NCI-H446 (cell line): ENCODE results near the gene FTL.
A peak's percentile ranks its signal among the peaks of the same experiment; 100 is the strongest.

Experiments used
- DNase-seq, 2 experiments: peaks; one replicate each; lab custom pipeline; 2025; lab: John Stamatoyannopoulos, UW

The FTL gene

DNA sequence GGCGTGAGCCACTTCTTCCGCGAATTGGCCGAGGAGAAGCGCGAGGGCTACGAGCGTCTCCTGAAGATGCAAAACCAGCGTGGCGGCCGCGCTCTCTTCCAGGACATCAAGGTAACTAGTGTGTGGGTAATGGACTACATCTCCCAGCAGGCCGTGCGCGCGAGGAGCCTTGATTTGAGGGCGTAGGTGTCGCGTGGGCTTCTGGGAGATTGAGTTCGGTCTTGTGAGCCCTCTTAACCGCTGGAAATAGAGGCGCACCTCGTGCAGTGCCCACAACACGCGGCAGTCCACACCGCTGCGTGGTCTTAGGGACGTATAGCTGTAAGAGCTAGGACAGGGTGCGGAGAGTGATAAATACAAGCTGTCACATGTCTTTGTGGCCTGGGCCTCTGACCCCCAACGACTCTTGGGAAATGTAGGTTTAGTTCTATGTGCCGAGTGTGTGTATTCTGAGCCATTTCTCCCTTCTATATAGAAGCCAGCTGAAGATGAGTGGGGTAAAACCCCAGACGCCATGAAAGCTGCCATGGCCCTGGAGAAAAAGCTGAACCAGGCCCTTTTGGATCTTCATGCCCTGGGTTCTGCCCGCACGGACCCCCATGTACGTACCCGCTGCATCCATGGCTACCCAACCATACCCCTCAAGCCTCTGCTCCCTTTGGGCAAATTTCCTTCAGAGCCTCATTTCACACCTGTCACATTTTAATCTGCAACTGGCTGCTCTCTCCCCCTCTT, 864 bp downstream of the FTL start:
- peak; percentile 88 to 91 for DNase-seq

DNA sequence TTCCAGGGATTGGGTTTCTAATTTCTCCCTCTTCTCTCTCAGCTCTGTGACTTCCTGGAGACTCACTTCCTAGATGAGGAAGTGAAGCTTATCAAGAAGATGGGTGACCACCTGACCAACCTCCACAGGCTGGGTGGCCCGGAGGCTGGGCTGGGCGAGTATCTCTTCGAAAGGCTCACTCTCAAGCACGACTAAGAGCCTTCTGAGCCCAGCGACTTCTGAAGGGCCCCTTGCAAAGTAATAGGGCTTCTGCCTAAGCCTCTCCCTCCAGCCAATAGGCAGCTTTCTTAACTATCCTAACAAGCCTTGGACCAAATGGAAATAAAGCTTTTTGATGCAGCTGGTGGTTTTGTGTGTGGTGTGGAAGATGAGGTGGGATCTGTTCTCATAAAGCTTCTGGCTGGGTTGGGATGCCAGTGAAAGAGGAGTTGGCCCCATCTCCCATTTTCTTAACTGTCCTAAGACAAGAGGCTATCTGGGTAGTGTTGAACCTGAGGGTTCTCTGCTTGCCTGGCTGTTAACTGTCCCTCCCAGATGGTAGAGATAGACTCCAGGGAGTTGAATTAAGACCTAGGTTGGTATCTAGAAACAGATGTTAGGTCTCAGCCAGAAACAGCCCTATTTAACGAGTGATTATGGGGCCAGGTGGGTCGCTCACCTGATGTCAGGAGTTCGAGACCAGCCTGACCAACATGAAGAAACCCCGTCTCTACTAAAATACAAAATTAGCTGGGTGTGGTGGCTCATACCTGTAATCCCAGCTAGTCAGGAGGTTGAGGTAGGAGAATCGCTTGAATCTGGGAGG, 1.6 kb downstream of the FTL start:
- no peak for DNase-seq

DNA sequence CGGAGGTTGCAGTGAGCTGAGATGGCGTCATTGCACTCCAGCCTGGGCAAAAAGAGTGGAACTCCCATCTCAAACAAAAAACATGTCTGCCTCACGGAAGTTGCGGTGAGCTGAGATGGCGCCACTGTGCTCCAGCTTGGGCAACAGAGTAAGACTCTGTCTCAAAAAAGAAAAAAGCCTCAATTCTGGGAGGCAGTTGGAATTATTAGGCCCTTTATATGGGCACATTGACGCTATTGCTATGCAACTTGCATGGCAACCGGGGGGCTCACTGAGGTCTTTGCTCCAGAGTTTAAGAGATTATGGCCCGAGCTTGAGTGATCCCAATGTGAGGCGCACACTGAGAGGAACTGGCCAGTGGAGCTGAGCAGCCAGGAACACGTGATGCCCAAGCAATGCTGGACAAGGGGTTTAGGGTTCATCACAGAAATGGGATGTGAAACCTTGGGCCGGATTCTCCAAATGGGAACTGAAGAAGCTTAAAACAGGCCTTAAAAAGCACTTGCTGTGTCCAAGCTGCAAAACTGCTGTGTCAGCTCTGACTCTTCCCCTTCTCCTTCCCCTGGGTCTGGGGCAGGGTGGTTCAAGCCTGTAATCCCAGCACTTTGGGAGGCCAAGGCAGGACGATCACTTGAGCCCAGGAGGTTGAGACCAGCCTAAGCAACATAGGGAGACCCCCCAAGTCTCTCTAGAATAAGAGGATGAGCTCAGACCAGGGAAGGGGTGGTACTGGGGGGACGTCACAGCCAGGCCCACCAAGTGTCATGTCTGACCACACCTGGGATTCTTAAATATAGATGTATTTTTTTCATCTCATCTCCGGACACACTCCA, 2.5 kb downstream of the FTL start:
- DNase-seq, result no peak

DNA sequence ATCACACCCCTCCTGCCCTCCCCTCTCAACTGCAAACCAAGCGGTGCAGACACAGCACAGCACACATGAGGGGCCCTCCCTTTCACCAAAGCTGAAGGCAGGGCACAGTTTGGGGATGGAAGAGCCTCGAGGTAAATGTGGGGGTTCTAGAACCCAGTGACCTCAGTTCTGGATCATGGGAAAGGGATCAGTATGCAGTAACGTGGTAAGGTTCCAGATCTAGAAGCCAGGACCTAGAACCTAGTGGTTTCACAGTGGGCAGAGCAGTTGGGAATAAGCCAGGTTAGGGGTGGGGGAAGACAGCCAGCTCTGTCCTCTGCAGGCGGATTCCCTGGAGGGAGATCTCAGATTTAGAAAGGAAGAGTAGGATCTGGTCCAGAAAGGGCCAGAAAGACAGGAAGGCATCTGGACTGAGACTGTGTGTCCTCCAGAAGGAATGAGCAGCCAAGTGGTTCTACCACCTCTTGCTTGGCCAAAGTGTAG, 3.1 kb downstream of the FTL start:
- no peak for DNase-seq

DNA sequence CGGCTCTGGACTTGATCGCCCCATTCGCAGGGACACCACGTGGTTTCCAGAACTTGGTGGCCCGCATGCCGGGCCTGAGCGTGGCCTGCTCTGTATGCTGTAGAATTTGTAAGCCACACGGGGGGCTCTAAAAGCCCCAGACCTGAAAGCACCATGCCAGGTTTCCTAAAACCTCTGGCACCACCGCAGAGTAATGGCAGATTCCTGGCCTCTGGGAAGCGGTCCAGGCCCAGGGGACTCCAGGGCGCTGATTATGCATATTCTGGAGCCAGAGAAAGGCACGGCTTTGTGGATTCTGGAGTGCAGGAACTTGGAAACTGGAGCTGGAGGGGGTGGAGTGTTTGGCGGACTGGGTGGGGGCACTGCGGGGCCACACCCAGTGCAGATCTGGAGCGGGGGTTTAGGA, 3.7 kb downstream of the FTL start:
- DNase-seq, result no peak

DNA sequence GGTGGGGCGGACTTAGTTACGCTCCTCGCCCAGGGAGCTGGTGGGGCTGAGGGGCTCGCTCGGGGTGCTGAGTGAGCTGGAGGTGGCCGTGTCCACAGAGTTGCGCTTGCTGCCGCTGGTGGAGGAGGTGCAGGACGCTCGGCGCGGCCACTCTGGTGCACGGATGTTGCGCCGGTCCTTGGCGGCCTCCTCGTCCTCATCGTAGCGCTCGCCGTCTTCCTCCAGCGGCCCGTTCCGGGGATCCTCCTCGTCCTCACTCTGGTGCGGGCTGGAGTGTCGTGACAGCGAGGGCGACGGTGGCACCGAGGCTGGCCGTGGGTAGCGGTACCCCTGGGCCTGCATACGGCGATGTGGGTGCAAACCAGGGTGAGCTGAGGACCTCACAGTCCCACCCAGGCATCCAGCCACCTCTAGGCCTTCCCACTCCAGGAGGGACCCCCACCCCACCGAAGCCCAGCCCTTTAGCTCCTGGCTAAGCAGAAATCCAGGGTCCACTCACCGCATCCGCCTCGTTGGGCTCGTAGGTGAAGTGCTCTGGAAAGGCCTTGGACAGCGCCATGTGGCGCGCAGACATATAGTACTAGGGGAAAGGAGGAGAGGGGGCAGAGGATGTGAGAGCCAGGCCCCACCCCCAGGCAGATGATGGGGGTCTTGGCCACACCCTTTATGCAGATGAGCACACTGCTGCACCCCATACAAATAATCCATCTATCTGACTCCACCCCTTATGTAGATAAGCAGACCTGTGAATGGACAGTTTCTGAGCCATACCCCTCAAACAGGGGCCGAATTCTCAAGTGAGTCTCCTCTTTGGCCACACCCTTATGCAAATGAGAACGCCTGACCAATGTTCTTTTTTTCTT, 4.4 kb downstream of the FTL start:
- DNase-seq, result peak in 1 of 2 experiments; percentile 41

DNA sequence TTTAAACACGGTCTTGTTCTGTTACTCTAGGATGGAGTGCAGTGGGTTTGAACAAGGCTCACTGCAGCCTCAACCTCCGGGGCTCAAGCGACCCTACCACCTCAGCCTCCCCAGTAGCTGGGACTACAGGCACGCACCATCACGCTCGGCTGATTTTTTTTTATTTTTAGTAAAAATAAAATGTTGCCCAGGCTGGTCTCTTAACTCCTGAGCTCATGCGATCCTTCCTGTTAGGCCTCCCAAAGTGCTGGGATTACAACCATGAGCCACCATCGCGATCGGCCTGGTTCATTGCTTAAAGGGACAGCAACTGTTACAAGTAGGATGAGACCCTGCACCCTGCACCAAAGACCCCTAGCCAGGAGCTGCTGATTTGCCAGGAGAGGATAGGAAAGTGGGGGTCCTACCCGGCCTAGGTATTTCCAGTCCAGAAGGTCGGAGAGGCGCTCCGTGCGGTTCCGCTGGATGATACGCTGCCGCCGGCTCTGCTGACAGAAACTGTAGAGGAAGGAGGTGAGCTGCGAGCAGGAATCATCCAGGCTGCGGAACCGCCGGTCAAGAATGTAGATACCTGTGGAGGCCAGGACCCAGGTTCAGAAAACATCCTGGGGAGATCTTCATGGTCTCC, 5.1 kb downstream of the FTL start:
- DNase-seq, result no peak

DNA sequence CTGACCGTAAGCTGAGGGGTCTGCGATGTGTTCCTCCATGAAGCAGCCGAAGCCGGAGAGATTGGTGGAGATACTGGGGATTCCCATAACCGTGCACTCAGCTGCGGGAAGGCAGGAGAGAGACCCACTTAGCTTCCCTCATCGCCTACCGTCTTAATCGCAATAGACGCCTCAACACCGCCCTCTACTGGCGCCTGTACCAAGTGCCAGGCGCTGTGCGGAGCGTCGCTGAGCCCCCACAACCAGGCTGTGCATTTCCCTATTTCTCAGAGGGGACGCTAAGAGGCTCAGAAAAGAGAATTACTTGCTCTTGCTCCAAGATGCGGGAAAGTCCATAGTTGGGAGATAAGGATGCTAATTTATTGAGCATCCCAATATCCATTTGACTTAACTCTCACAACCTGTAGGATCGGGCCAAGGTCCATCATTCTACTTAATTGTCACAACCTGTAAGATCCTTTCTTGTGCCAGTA, 5.8 kb downstream of the FTL start:
- peak; percentile 58 to 79 for DNase-seq

DNA sequence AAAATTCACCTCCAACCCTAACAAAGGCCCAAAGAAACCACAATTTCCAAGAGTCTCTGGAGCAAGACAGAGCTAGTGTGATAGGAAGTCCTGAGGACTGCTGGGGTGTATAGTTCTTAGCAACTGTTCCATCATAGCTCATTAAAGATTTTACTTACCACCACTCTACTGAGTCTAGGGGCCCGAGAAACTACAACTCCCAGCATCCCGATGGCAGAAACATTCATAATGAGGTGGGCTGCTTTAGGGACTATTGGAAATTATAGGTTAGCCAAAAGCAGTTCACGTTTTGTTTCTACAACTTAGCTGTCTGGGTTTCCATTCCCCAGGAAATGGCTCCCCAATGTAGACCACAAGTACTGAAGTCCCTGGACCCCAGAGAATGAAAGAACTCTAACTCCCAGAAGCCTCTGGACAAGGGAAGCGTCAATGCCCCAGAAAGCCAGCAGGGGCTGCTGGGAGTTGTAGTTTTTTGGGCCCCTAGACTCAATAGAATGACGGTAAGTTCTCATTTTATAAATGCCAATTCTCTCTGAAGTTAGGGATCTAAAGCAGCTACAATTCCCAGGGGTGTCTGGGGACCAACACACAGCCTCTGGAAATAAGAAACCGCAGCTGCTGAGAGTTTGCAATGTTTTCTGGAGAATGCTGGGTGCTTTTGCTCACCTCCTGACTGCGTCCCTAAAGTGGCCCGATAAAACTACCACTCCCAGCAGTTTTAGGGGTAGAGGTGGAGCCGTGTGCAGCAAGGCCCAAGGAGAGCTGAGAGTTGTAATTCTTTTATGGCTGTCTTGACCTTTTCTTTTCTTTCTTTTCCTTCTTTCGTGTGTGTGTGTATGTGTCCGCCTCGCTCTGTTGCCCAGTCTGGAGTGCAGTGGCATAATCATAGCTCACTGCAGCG, 11.1 kb downstream of the FTL start:
- no peak for DNase-seq

DNA sequence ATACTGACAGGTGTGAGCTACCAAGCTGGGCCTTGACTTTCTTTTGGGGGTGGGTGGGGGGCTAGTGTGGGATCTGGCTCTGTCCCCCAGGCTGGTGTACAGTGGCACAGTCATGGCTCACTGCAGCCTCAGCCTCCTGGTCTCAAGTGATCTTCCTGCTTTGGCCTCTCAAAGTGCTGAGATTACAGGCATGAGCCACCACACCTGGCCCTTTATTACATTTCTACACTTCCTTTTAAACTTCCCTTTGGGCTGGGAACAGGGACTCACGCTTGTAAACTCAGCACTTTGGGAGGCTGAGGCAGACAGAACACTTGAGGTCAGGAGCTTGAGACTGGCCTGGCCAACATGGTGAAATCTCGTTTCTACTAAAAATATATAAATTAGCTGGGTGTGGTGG, 12.0 kb downstream of the FTL start:
- no peak for DNase-seq

DNA sequence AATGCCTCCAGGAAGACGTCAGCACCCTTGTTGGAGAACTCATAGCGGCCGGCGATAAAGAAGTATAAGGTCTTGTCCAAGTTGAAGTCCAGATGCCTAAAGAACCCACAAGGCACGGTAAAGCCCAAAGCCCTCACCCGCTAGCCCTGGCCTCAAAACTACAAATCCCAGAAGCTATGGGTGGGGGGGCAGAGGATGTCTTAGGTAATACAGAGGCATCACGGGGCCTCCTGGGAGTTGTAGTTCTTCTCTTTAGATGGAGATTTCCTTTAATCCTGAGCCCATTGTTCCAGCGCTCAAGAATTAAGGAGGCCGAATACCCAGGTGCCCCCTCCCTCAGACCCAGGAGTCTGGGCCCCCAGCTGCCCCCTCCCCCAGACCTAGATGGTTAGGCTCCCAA, 17.2 kb downstream of the FTL start:
- no peak for DNase-seq

DNA sequence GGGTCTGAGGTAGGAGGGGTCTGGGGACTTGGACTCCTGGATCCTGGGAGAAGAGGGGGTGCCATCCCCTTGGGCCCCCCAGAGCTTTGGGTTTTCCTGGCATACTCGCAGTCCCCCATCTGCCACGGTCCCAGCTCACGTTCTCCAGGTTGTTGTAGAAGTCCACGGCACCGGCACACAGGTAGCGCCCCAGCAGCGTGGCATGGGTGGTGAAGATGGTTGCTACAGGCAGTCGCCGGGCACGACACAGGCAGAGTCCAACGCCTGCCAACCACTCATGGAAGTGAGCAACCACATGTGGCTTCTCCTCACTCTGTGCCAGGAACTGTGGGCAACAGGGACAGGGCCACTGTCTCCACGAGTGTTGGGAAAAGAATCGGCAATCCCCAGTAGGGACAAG, 20.6 kb downstream of the FTL start:
- no peak for DNase-seq

DNA sequence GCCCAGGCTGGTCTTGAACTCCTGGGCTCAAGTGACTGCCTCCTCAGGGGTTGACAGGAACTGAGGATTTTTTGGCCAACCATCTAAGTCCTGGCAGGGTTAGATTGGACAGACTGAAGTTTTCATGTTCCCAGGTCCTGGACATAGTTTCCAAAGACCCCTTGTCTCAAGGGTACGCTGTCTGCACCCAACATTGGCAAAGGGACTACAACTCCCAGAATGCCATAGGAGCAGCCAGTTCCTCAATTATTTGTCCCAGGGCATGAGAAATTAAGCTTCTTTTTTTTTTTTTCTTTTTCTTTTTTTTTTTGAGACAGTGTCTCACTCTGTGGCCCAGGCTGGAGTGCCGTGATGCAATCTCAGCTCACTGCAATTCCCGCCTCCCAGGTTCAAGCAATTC, 21.1 kb downstream of the FTL start:
- DNase-seq, result no peak

DNA sequence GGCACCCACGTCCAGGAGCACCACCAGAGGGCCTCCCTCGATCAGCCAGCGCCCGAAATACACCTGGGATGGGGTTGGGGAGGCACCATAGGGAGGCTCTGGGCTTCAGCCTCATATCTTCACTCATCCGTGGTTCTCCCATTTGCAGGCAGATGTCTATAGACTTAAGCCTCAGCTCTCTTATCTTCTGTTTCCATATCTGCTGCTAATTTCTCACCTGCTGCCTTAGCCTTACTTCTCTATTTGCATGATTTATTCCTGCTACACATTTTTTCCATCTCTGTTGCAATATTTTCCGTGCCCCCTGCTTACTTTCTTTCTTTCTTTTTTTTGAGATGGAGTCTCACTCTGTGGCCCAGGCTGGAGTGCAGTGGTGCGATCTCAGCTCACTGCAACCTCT, 22.2 kb downstream of the FTL start:
- no peak for DNase-seq

DNA sequence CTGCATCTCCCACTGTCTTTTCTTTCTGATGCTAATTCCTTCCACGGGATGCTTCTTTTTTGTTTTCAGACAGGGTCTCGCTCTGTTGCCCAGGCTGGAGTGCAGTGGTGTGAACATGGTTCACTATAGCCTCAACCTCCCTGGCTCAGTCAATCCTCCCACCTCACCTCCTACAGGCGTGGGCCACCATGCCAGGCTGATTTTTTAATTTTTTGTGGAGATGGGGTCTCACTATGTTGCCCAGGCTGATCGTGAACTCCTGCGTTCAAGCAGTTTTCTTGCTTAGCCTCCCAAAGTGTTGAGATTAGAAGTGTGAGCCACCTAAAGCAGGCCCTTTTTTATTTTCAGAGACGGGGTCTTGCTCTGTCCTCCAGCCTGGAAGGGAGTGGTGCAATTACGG, 23.2 kb downstream of the FTL start:
- DNase-seq, result no peak

DNA sequence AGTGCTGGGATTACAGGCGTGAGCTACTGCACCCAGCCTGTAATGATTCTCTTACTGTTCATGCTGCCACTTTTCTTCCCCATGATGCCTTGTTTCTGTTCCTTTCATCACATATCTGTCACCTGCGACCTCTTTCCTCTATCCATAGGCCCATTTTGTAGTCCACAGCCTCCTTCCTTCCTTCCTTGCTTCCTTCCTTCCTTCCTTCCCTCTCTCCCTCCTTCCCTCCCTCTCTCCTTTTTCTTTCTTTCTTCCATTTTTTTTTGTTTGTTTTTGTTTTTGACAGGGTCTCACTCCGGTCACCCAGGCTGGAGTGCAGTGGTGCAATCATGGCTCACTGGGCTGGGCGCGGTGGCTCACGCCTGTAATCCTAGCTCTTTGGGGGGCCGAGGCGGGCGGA, 23.8 kb downstream of the FTL start:
- no peak for DNase-seq

DNA sequence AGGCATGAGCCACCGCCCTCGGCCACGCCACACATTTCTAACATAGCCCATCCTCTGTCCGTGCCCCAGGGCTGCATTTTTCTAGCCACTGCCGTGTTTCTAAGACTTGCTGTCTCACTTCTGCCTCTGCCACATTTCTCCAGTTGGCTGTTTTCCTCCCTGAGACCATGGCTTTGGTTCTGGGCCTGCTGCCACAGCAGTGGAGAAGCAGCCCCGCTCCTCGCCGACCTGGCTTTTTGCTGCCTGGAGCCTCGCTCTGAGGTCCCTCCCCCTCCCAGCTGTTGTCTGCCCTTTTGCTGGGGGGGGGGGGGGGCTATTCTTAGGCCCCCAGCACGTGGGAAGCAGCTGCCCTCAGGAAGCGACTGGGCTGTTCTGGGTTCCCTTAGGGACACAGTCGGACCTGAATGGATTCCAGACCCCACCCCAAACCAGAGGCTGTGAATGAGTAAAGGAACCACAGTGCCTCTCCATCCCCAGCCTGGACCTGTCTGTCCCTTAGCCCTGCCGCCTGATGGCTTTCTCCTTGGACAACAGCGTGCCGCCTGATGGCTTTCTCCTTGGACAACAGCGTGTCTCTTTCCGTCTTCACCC, 24.7 kb downstream of the FTL start:
- no peak for DNase-seq

DNA sequence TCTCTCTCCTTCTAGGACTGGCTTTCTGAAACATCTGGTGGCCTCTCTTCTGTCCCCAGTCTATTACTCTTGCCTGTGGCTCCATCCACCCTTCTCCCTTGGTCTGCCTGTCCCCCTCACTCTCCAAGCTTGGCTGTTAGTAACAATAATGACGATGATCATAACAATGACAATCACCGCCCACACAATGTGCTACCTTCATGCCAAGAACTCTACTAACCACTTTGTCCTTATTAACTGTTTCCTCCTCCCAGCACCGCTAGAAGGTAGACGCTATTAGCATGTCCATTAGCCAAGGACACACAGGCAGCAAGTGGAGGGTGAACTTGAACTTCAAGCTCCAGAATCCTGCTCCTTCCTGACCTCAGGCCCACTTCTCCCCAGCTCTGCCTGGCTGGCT, 25.3 kb downstream of the FTL start:
- DNase-seq, result no peak

DNA sequence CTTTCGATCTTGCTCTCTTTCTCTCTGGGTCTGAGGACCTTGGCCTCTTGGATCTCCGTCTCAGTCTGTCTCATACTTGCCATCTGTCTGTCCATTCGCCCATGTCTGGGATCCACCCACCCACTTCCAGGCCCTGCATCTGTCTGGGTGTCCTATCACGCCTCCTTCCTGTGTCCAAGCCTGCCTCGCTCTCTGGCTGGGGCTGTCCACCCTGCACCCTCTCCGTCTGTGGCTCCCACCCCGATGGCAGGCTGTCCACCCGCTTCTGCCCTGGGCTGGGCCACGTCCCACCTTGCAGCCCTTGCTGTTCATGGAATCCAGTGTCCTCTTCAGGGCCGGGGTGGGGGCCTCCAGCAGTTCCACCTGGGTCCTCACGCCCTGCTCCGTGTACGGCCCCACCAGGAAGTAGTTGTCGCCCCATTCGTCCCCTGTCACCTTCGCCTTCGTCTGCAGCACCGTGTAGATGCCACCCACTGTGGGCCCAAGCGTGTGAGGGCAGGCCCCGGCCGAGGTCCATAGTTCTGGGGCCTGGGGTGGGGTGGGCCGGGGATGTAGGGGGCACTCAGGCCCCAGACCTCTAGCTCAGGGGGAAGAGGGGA, 26.0 kb downstream of the FTL start:
- no peak for DNase-seq
